ACC112 (cell line): ENCODE measurements around the gene ACTA1.

ENCODE experiments used
- H2AFZ ChIP-seq: fragments of 200-600 bp; sonication (generic); one replicate; pipeline ENCODE4 v1.6.0; 2017; ENCODE audit warnings: antibody characterized with exemption, low read length; ENCODE audit not compliant: unreplicated experiment
- H3K27ac ChIP-seq: fragments of 200-600 bp; sonication (generic); 2 replicates; pipeline ENCODE4 v1.5.1; 2014; ENCODE audit warnings: low read depth, mild to moderate bottlenecking, antibody characterized with exemption, low read length, moderate library complexity
- H3K27me3 ChIP-seq: fragments of 200-600 bp; sonication (generic); 2 replicates; pipeline ENCODE4 v1.6.1; 2014; ENCODE audit warnings: mild to moderate bottlenecking, antibody characterized with exemption, low read length, moderate library complexity, mixed read lengths; ENCODE audit not compliant: insufficient read depth
- H3K36me3 ChIP-seq: fragments of 200-600 bp; sonication (generic); 2 replicates; pipeline ENCODE4 v1.6.1; 2016; ENCODE audit warnings: mild to moderate bottlenecking, antibody characterized with exemption, low read length, moderate library complexity, mixed read lengths; ENCODE audit not compliant: insufficient read depth
- H3K4me1 ChIP-seq: fragments of 200-600 bp; sonication (generic); one replicate; pipeline ENCODE4 v1.6.1; 2016; ENCODE audit warnings: low read length, mixed read lengths; ENCODE audit not compliant: insufficient read depth, unreplicated experiment, control insufficient read depth
- H3K4me3 ChIP-seq: fragments of 200-600 bp; sonication (generic); 2 replicates; pipeline ENCODE4 v1.5.1; 2014; ENCODE audit warnings: mild to moderate bottlenecking, low read depth, low read length
- H3K79me2 ChIP-seq: fragments of 200-600 bp; sonication (generic); one replicate; pipeline ENCODE4 v1.6.0; 2016; ENCODE audit warnings: low read length; ENCODE audit not compliant: control insufficient read depth, unreplicated experiment, insufficient read depth

ACTA1 gene

GRCh38 chr1:229461032-229461668 lies 27.3 kb upstream of the ACTA1 start:
- H3K4me1 ChIP-seq = no peaks in the 10 kb centered on the region
- no peaks in the 10 kb centered on the region for H3K79me2 ChIP-seq
- H3K27me3 ChIP-seq = no peaks in the 10 kb centered on the region
- no peak overlapping the region for H3K27ac ChIP-seq
- peaks cover 23% of the 10 kb centered on the region for H3K36me3 ChIP-seq
- H2AFZ ChIP-seq = no peak overlapping the region
- H3K4me3 ChIP-seq = no peak overlapping the region

- H3K27ac ChIP-seq = no peak overlapping the region
- no peaks in the 10 kb centered on the region for H3K27me3 ChIP-seq
- no peaks in the 10 kb centered on the region for H3K79me2 ChIP-seq
- no peak overlapping the region for H3K4me3 ChIP-seq
- no peak overlapping the region for H2AFZ ChIP-seq
- H3K36me3 ChIP-seq = peaks cover 29% of the 10 kb centered on the region
- H3K4me1 ChIP-seq = no peaks in the 10 kb centered on the region
These were observed 25.9 kb upstream of the ACTA1 start for GRCh38 chr1:229459815-229460214.

GRCh38 chr1:229457436-229457835 lies 23.5 kb upstream of the ACTA1 start:
- H3K36me3 ChIP-seq = peaks cover 14% of the 10 kb centered on the region
- H2AFZ ChIP-seq = no peak overlapping the region
- H3K4me1 ChIP-seq = no peaks in the 10 kb centered on the region
- H3K27me3 ChIP-seq = no peaks in the 10 kb centered on the region
- no peaks in the 10 kb centered on the region for H3K79me2 ChIP-seq
- no peak overlapping the region for H3K4me3 ChIP-seq
- H3K27ac ChIP-seq = no peak overlapping the region

GRCh38 chr1:229456016-229456415 lies 22.1 kb upstream of the ACTA1 start:
- Histone ChIP-seq H3K27me3 (no peaks in the 10 kb centered on the region), H3K36me3 (peaks cover 14% of the 10 kb centered on the region), H3K4me1 (no peaks in the 10 kb centered on the region), H3K79me2 (no peaks in the 10 kb centered on the region), H2AFZ (no peak overlapping the region), H3K27ac (no peak overlapping the region), H3K4me3 (no peak overlapping the region)

- Histone ChIP-seq H3K27me3 (no peaks in the 10 kb centered on the region), H3K36me3 (peaks cover 11% of the 10 kb centered on the region)
These were observed 20.2 kb upstream of the ACTA1 start for GRCh38 chr1:229454056-229454455.

GRCh38 chr1:229452956-229453801 lies 19.3 kb upstream of the ACTA1 start:
- H3K36me3 ChIP-seq = peaks cover 11% of the 10 kb centered on the region
- H2AFZ ChIP-seq = no peak overlapping the region
- H3K4me1 ChIP-seq = no peaks in the 10 kb centered on the region
- H3K79me2 ChIP-seq = no peaks in the 10 kb centered on the region
- H3K27me3 ChIP-seq = no peaks in the 10 kb centered on the region
- H3K4me3 ChIP-seq = no peak overlapping the region
- H3K27ac ChIP-seq = no peak overlapping the region

More at GRCh38 chr1:229454056-229454455, 20.2 kb upstream of the ACTA1 start:
- H3K27ac ChIP-seq = no peak overlapping the region
- H3K4me3 ChIP-seq = no peak overlapping the region
- no peak overlapping the region for H2AFZ ChIP-seq
- no peaks in the 10 kb centered on the region for H3K4me1 ChIP-seq
- no peaks in the 10 kb centered on the region for H3K79me2 ChIP-seq

GRCh38 chr1:229448845-229449244 lies 15.0 kb upstream of the ACTA1 start:
- H3K27me3 ChIP-seq = no peaks in the 10 kb centered on the region
- H2AFZ ChIP-seq = no peak overlapping the region
- H3K36me3 ChIP-seq = peaks cover 7% of the 10 kb centered on the region; the same call in 1 of the 2 replicates
- no peaks in the 10 kb centered on the region for H3K4me1 ChIP-seq
- H3K27ac ChIP-seq = no peak overlapping the region
- no peak overlapping the region for H3K4me3 ChIP-seq
- no peaks in the 10 kb centered on the region for H3K79me2 ChIP-seq

GRCh38 chr1:229448354-229448753 lies 14.5 kb upstream of the ACTA1 start:
- Histone ChIP-seq H3K27ac (no peak overlapping the region), H3K4me1 (no peaks in the 10 kb centered on the region), H3K4me3 (no peak overlapping the region), H3K79me2 (no peaks in the 10 kb centered on the region), H3K27me3 (no peaks in the 10 kb centered on the region), H2AFZ (no peak overlapping the region), H3K36me3 (peaks cover 7% of the 10 kb centered on the region; the same call in 1 of the 2 replicates)

- Histone ChIP-seq H2AFZ (no peak overlapping the region), H3K36me3 (peaks cover 7% of the 10 kb centered on the region; the same call in 1 of the 2 replicates), H3K4me3 (no peak overlapping the region), H3K4me1 (no peaks in the 10 kb centered on the region), H3K27ac (no peak overlapping the region), H3K27me3 (no peaks in the 10 kb centered on the region), H3K79me2 (no peaks in the 10 kb centered on the region)
These were observed 13.9 kb upstream of the ACTA1 start for GRCh38 chr1:229447809-229448252.

- H3K36me3 ChIP-seq = peaks cover 7% of the 10 kb centered on the region; the same call in 1 of the 2 replicates
- H3K79me2 ChIP-seq = no peaks in the 10 kb centered on the region
- no peak overlapping the region for H3K4me3 ChIP-seq
- peaks cover 15% of the 10 kb centered on the region for H3K4me1 ChIP-seq
- H3K27ac ChIP-seq = no peak overlapping the region
- H2AFZ ChIP-seq = no peak overlapping the region
- H3K27me3 ChIP-seq = no peaks in the 10 kb centered on the region
These were observed 11.9 kb upstream of the ACTA1 start for GRCh38 chr1:229445828-229446227.
